ENCODE data around the gene CTLA4.

DNA sequence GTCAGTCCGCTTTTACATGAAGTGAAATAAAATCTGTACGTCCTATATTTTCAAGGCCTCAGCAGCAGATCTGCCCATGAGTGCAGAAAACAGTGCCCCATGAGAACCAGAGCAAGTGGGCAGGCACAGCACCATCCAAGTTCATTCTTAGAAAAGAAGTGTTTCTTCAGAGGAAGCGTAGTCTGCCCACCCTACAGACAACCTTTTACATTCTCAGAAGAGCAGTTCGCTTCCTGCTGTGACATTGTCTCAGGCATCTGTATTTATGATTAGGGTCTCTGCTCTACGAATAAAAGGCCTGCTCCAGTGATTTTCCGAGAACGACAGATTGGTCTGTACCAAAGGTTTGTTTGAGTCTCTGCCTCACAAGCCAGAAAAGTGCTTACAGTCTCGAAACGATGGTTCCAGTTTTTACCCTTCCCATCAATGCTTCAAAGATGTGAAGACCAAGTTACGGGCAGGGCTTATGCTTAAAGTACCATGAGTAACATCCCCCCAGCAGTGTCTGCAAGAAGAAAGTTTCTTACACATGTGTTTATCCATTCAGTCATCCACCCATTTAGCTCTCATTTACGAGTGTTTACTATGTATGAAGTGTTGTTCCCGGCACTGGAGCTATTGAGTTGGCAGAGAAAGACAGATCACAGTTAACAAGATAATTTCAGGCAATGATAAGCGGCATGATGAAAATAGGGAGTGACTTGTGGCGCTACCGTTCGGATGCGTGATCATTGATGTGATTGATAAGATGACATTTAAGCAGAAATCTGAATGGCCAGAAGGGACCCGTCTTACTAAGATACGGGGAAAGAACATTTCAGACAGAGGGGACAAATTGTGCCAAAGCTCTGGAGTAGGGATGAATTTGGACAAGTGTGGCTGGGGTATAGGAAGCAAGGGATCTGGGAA lies 31.4 kb upstream of the CTLA4 start:
- TF ChIP-seq, protein P1, sequence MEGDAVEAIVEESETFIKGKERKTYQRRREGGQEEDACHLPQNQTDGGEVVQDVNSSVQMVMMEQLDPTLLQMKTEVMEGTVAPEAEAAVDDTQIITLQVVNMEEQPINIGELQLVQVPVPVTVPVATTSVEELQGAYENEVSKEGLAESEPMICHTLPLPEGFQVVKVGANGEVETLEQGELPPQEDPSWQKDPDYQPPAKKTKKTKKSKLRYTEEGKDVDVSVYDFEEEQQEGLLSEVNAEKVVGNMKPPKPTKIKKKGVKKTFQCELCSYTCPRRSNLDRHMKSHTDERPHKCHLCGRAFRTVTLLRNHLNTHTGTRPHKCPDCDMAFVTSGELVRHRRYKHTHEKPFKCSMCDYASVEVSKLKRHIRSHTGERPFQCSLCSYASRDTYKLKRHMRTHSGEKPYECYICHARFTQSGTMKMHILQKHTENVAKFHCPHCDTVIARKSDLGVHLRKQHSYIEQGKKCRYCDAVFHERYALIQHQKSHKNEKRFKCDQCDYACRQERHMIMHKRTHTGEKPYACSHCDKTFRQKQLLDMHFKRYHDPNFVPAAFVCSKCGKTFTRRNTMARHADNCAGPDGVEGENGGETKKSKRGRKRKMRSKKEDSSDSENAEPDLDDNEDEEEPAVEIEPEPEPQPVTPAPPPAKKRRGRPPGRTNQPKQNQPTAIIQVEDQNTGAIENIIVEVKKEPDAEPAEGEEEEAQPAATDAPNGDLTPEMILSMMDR (IDR thresholded peaks at IDR 0.05): no peak
- TF ChIP-seq POLR2AphosphoS5 (IDR thresholded peaks at IDR 0.05; ENCODE audit: insufficient read depth in 1 of 2, low read depth in 1 of 2): no peak
